GM23338 (cell line): Measurements from ENCODE around the gene GEMIN2. TPM values are rescaled to one million over a fixed set of nuclear protein-coding genes. Genes with fewer than 3 reads are reported as not detected.

Experiments used
- ATAC-seq: fragments of 200-7000 bp; cut with Tn5 transposase; 3 replicates; pipeline ENCODE4 v1.9.1; 2020
- DNase-seq: peaks from one replicate; pipeline ENCODE4 v3.0.0-alpha.2; 2015; ENCODE audit warnings: low spot score
- H2AFZ ChIP-seq: fragments of 200-600 bp; sonication (generic); 2 replicates; pipeline ENCODE4 v1.8.0; 2016; ENCODE audit warnings: antibody characterized with exemption, mild to moderate bottlenecking, moderate library complexity
- H3F3A ChIP-seq: fragments of 200-600 bp; sonication (generic); replicated peaks from 2 replicates; pipeline ENCODE4 v1.8.0; 2017; ENCODE audit warnings: antibody characterized with exemption, mixed run types, low read depth
- H3K27ac ChIP-seq: fragments of 200-600 bp; sonication (generic); 2 replicates; pipeline ENCODE4 v1.6.1; 2016; ENCODE audit warnings: low read depth
- H3K27me3 ChIP-seq: fragments of 200-600 bp; sonication (generic); 2 replicates; pipeline ENCODE4 v1.8.0; 2016; ENCODE audit warnings: mild to moderate bottlenecking, mixed run types, moderate library complexity; ENCODE audit not compliant: insufficient read depth
- H3K36me3 ChIP-seq: fragments of 200-600 bp; sonication (generic); 2 replicates; pipeline ENCODE4 v1.8.0; 2016; ENCODE audit warnings: mild to moderate bottlenecking; ENCODE audit not compliant: insufficient read depth
- H3K4me1 ChIP-seq: fragments of 200-600 bp; sonication (generic); 2 replicates; pipeline ENCODE4 v1.8.0; 2016; ENCODE audit warnings: mild to moderate bottlenecking, moderate library complexity; ENCODE audit not compliant: insufficient read depth
- H3K4me2 ChIP-seq: fragments of 200-600 bp; sonication (generic); 2 replicates; pipeline ENCODE4 v1.7.1; 2017; ENCODE audit warnings: mixed run types
- H3K4me3 ChIP-seq: fragments of 200-600 bp; sonication (generic); 2 replicates; pipeline ENCODE4 v1.6.1; 2016; ENCODE audit warnings: mixed run types
- H3K79me2 ChIP-seq: fragments of 200-600 bp; sonication (generic); replicated peaks from 2 replicates; pipeline ENCODE4 v1.8.0; 2017; ENCODE audit warnings: mild to moderate bottlenecking; ENCODE audit not compliant: insufficient read depth
- H3K9me2 ChIP-seq: fragments of 200-600 bp; sonication (generic); 2 replicates; pipeline ENCODE4 v1.8.0; 2017; ENCODE audit not compliant: insufficient read depth
- H4K20me1 ChIP-seq: fragments of 200-600 bp; sonication (generic); replicated peaks from 2 replicates; pipeline ENCODE4 v1.8.0; 2017; ENCODE audit warnings: mild to moderate bottlenecking; ENCODE audit not compliant: insufficient read depth
- H3K27ac Mint-ChIP-seq: 2 replicates; pipeline ENCODE4 v1.8.0; 2020; ENCODE audit warnings: inconsistent platforms, mild to moderate bottlenecking, moderate library complexity, mixed read lengths
- H3K27me3 Mint-ChIP-seq: 3 replicates; pipeline ENCODE4 v1.8.0; 2022; ENCODE audit warnings: low read depth, mild to moderate bottlenecking, moderate library complexity, mixed read lengths, inconsistent platforms; ENCODE audit not compliant: insufficient read depth, poor library complexity
- H3K36me3 Mint-ChIP-seq: 3 replicates; pipeline ENCODE4 v1.8.0; 2021; ENCODE audit warnings: low read depth, mild to moderate bottlenecking, inconsistent platforms, moderate library complexity, mixed read lengths
- H3K4me1 Mint-ChIP-seq: 3 replicates; pipeline ENCODE4 v1.8.0; 2020; ENCODE audit warnings: mild to moderate bottlenecking, inconsistent platforms, mixed read lengths
- H3K4me3 Mint-ChIP-seq: 3 replicates; pipeline ENCODE4 v1.8.0; 2021; ENCODE audit warnings: moderate library complexity, mild to moderate bottlenecking, inconsistent platforms, mixed read lengths
- H3K9me3 Mint-ChIP-seq: 3 replicates; pipeline ENCODE4 v1.8.0; 2020; ENCODE audit warnings: moderate library complexity, mild to moderate bottlenecking, inconsistent platforms, mixed read lengths
- JUNB ChIP-seq: IDR thresholded peaks from one replicate; pipeline ENCODE4 v1.6.1; 2016; ENCODE audit warnings: antibody characterized with exemption; ENCODE audit not compliant: unreplicated experiment
- STAT1 ChIP-seq: IDR thresholded peaks from one replicate; pipeline ENCODE4 v1.6.1; 2016; ENCODE audit warnings: antibody characterized with exemption; ENCODE audit not compliant: unreplicated experiment
- ZNF114 ChIP-seq: fragments of 250-450 bp; sonication (Bioruptor Pico); IDR thresholded peaks from 2 replicates; pipeline ENCODE4 v1.5.0; 2020; ENCODE audit warnings: mild to moderate bottlenecking, moderate library complexity
- ZNF331 ChIP-seq: fragments of 250-450 bp; sonication (Bioruptor Pico); IDR thresholded peaks from 2 replicates; pipeline ENCODE4 v1.5.0; 2020; ENCODE audit warnings: low read depth, mild to moderate bottlenecking, moderate library complexity
- polyA plus RNA-seq: library from polyadenylated mRNA; unstranded; fragments of >200 nt; fragmentation: Nextera tagmentation; extraction: Ambion mirVana; gene quantifications from 2 replicates; pipeline ENCODE4 v1.2.1, GENCODE V29; 2016
- total RNA-seq: library from RNA; depleted of rRNA; stranded (reverse); fragments of >200 nt; shearing (Covaris generic); gene quantifications from 2 replicates; pipeline ENCODE4 v1.2.3, GENCODE V29; 2014
- TF ChIP-seq, protein P1 (sequence below): fragments of 250-450 bp; sonication (Bioruptor Pico); IDR thresholded peaks from 2 replicates; pipeline ENCODE4 v1.5.0; 2020; ENCODE audit warnings: mild to moderate bottlenecking, moderate library complexity
- TF ChIP-seq, protein P2 (sequence below): IDR thresholded peaks from one replicate; pipeline ENCODE4 v1.6.1; 2018; ENCODE audit warnings: antibody characterized with exemption; ENCODE audit not compliant: unreplicated experiment

GEMIN2 gene
- total and polyA plus RNA-seq, 2 experiments from 2014 or later, result 37.0 to 61.6 TPM

DNA sequence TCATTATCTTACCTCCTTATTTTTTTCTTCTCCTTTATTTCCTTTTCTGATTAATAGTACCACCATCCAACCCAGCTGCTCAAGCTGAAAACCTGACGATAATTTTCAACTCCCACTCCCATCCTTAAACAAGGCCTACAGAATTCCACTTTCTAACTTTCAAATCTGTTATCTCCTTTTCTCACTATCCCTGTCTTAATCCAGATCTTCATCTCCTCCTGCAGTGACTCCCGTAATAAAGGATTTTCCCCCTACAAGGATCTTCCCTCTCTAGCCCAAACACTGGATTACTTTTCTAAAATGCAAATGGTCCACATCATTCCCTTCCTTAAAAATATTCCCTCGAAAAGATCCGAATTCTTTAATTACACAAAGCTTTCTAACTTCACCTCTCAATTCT, 54.5 kb downstream of the GEMIN2 start (continued):
- TF ChIP-seq, protein P1, sequence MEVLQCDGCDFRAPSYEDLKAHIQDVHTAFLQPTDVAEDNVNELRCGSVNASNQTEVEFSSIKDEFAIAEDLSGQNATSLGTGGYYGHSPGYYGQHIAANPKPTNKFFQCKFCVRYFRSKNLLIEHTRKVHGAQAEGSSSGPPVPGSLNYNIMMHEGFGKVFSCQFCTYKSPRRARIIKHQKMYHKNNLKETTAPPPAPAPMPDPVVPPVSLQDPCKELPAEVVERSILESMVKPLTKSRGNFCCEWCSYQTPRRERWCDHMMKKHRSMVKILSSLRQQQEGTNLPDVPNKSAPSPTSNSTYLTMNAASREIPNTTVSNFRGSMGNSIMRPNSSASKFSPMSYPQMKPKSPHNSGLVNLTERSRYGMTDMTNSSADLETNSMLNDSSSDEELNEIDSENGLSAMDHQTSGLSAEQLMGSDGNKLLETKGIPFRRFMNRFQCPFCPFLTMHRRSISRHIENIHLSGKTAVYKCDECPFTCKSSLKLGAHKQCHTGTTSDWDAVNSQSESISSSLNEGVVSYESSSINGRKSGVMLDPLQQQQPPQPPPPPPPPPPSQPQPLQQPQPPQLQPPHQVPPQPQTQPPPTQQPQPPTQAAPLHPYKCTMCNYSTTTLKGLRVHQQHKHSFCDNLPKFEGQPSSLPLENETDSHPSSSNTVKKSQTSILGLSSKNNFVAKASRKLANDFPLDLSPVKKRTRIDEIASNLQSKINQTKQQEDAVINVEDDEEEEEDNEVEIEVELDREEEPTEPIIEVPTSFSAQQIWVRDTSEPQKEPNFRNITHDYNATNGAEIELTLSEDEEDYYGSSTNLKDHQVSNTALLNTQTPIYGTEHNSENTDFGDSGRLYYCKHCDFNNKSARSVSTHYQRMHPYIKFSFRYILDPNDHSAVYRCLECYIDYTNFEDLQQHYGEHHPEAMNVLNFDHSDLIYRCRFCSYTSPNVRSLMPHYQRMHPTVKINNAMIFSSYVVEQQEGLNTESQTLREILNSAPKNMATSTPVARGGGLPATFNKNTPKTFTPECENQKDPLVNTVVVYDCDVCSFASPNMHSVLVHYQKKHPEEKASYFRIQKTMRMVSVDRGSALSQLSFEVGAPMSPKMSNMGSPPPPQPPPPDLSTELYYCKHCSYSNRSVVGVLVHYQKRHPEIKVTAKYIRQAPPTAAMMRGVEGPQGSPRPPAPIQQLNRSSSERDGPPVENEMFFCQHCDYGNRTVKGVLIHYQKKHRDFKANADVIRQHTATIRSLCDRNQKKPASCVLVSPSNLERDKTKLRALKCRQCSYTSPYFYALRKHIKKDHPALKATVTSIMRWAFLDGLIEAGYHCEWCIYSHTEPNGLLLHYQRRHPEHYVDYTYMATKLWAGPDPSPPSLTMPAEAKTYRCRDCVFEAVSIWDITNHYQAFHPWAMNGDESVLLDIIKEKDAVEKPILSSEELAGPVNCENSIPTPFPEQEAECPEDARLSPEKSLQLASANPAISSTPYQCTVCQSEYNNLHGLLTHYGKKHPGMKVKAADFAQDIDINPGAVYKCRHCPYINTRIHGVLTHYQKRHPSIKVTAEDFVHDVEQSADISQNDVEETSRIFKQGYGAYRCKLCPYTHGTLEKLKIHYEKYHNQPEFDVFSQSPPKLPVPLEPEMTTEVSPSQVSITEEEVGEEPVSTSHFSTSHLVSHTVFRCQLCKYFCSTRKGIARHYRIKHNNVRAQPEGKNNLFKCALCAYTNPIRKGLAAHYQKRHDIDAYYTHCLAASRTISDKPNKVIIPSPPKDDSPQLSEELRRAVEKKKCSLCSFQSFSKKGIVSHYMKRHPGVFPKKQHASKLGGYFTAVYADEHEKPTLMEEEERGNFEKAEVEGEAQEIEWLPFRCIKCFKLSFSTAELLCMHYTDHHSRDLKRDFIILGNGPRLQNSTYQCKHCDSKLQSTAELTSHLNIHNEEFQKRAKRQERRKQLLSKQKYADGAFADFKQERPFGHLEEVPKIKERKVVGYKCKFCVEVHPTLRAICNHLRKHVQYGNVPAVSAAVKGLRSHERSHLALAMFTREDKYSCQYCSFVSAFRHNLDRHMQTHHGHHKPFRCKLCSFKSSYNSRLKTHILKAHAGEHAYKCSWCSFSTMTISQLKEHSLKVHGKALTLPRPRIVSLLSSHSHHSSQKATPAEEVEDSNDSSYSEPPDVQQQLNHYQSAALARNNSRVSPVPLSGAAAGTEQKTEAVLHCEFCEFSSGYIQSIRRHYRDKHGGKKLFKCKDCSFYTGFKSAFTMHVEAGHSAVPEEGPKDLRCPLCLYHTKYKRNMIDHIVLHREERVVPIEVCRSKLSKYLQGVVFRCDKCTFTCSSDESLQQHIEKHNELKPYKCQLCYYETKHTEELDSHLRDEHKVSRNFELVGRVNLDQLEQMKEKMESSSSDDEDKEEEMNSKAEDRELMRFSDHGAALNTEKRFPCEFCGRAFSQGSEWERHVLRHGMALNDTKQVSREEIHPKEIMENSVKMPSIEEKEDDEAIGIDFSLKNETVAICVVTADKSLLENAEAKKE (CRISPR knock-in tag), result no peak

DNA sequence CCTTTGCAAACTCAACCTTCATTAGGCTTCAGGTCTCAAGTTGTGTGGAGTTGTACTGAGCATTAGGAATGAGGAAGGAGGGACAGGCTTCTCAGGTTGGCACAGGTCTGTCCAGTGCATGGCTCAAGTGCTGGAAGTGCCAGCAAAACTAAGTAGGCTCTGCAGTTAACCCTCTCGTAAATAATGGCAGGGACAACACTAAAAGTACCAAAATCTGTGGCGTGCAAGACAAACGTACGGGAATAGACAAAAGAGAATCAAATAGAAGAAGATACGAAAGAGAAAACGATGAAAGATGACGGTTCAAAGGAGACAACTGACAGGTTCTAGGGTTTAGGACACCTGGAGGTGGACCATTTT, 55.4 kb downstream of the GEMIN2 start:
- H3K9me3 Mint-ChIP-seq, result no peaks in the 10 kb centered on the region
- H3F3A ChIP-seq, result peaks cover 14% of the 10 kb centered on the region
- H3K4me1 ChIP-seq, result peaks cover 16% of the 10 kb centered on the region
- DNase-seq (no peak), ATAC-seq (no peak)
- peaks cover 22% of the 10 kb centered on the region for H3K4me1 Mint-ChIP-seq
- no peaks in the 10 kb centered on the region for H3K27me3 ChIP-seq
- peaks cover 6% of the 10 kb centered on the region; the same call in 1 of the 2 replicates for H4K20me1 ChIP-seq
- H3K27ac Mint-ChIP-seq, result peak overlapping the region; percentile 100
- H3K36me3 ChIP-seq, result no peaks in the 10 kb centered on the region
- no peaks in the 10 kb centered on the region for H3K9me2 ChIP-seq
- peak overlapping the region; percentile 97 for H3K27ac ChIP-seq
- H2AFZ ChIP-seq, result peak overlapping the region; percentile 89
- H3K4me3 Mint-ChIP-seq, result peak overlapping the region; percentile 85
- H3K27me3 Mint-ChIP-seq, result peaks cover 3% of the 10 kb centered on the region
- H3K4me3 ChIP-seq, result peak overlapping the region; percentile 91
- no peaks in the 10 kb centered on the region; the same call in 2 of the 3 replicates for H3K36me3 Mint-ChIP-seq
- peaks cover 44% of the 10 kb centered on the region for H3K79me2 ChIP-seq
- peak overlapping the region; percentile 99 for H3K4me2 ChIP-seq
- TF ChIP-seq JUNB, result no peak
- TF ChIP-seq ZNF114 (CRISPR knock-in tag), result no peak
- TF ChIP-seq, protein P2, sequence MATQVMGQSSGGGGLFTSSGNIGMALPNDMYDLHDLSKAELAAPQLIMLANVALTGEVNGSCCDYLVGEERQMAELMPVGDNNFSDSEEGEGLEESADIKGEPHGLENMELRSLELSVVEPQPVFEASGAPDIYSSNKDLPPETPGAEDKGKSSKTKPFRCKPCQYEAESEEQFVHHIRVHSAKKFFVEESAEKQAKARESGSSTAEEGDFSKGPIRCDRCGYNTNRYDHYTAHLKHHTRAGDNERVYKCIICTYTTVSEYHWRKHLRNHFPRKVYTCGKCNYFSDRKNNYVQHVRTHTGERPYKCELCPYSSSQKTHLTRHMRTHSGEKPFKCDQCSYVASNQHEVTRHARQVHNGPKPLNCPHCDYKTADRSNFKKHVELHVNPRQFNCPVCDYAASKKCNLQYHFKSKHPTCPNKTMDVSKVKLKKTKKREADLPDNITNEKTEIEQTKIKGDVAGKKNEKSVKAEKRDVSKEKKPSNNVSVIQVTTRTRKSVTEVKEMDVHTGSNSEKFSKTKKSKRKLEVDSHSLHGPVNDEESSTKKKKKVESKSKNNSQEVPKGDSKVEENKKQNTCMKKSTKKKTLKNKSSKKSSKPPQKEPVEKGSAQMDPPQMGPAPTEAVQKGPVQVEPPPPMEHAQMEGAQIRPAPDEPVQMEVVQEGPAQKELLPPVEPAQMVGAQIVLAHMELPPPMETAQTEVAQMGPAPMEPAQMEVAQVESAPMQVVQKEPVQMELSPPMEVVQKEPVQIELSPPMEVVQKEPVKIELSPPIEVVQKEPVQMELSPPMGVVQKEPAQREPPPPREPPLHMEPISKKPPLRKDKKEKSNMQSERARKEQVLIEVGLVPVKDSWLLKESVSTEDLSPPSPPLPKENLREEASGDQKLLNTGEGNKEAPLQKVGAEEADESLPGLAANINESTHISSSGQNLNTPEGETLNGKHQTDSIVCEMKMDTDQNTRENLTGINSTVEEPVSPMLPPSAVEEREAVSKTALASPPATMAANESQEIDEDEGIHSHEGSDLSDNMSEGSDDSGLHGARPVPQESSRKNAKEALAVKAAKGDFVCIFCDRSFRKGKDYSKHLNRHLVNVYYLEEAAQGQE, result no peak
- TF ChIP-seq ZNF331 (CRISPR knock-in tag), result no peak
- TF ChIP-seq, protein P1 (CRISPR knock-in tag), result no peak
- TF ChIP-seq STAT1, result no peak
